COLO668 (cell line): Measurements from ENCODE around the gene SLC43A2.
A peak's percentile ranks its signal among the peaks of the same experiment; 100 is the strongest.

Experiments used
- DNase-seq: peaks from one replicate; lab custom pipeline; 2025; ENCODE audit not compliant: unreplicated experiment; lab: John Stamatoyannopoulos, UW

Gene SLC43A2

GRCh38 chr17:1643999-1644492, 15.4 kb upstream of the SLC43A2 start:
- no peak for DNase-seq

- DNase-seq = peak; percentile 86
Measured at GRCh38 chr17:1643293-1643998, 14.8 kb upstream of the SLC43A2 start.

- no peak for DNase-seq
Measured at GRCh38 chr17:1641065-1641403, 12.4 kb upstream of the SLC43A2 start.

DNA sequence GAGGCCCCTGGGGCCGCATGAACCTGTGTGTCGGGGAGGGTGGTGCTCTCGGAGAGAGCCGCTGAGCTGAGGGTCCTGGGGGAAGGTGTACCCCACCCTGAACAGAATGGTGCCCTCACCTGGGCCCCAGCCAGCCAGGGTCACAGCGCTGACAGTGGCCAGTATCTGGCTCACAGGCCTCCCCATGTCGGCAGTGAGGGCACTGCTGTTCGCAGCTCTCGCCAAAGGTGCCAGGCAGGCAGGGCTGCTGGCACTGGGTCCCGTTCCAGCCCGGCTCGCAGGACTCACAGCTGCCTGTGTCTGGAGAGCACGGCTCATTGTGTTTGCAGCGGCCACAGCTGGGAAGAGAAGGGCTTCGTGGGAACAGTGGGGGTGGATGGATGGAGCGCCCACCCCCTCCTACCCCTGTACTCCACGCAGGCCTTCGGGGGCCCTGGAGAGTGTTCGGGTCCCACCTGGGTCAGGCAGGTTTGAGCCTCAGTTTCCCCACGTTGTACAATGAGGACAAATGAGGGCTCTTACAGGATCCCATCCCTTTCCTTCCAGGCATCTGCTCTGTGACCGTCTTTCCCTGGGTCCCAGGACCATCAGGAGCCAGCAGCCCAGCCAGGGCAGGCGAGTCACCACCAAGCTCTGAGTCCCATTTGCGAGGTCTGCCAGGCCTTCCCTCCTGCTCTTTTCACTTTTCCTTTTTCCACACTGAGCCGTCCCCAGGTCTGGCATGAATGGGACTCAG, 11.9 kb upstream of the SLC43A2 start:
- peak; percentile 4 for DNase-seq

DNA sequence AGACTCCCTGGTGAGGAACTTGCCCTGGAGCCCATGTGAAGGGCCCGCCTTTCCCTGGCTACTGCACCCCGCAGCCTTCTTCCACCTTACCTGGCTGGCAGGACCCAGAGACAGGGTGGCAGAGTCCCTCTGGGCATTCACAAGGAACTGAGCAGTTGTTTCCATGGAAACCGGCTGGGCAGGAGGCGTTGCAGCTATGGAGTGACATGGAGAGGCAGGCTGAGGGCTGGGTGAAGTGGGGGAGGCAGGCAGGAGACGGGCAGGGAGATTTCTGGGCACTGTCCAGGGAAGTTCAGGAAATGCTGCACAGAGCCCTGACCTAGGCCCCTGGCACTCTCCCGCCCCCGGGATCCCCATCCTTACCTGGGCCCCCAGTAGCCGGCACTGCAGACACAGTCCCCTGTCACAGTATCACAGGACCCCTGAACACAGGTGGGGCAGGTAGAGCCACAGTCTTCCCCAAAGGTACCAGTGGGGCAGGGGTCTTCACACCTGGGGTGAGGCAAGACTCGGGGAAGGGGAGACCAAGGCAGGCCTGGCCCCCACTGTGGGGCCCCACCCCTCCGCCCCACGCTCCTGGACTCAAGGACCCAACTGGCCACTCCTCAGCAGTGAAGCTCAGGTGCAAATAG, 11.0 kb upstream of the SLC43A2 start:
- no peak for DNase-seq

- no peak for DNase-seq
Measured at GRCh38 chr17:1638624-1639300, 10.1 kb upstream of the SLC43A2 start.

GRCh38 chr17:1638171-1638590, 9.5 kb upstream of the SLC43A2 start:
- no peak for DNase-seq

DNA sequence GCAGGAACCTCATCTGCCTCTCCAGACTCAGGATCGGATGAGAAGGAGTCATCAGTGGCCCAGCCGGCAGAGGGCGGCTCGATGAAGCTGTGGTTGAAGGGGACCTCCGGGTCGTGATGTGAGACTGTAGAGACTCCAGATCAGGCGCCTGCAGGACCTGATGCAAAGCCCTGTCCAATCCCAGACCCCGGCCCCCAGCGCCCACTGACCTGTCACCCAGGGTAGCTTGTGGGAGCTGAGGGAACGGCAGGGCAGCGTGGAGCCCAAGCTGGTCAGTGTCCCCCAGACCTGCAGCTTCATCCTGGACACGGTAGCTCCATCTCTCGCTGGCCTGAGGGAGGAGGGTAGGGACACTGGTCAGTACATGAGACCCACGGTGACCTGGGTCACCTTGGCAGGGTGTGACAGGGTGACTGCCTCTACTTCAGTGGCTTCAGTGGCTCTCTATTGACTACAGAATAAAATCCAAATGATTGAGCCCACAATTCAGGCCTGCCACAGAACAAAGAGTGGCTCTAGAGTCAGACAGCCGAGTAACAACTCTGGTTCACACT, 8.2 kb upstream of the SLC43A2 start:
- no peak for DNase-seq

DNA sequence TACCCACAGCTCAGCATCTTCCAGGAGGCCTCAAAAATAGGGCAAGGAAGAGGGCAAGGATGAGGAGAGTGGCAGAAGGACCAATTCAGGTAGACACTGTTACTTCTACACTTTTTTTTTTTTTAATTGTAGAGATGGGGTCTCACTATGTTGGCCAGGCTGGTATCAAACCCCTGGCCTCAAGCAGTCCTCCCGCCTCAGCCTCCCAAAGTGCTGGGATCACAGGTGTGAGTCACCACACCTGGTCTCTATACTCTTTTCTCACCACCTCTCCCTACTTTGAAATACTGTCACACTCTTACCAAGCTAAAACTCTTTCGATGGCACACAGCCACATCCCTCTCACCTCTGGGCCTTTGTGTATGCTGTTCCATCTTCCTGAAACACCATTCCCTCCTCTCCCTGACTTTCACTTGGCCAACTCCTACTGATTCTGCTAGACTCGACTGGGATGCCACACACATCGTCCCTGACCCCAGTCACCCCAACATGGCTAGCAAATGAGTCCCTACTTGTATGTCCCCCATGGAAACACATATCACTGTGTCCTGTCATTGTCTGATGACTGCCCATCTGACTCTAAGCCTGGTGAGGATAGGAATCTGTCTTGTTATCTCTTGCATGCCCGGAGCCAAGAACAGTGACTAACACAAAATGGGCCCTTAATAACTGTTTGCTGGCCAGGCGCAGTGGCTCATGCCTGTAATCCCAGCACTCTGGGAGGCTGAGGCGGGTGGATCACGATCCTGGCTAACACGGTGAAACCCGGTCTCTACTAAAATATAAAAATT, 7.2 kb upstream of the SLC43A2 start:
- no peak for DNase-seq

GRCh38 chr17:1634841-1635650, 6.4 kb upstream of the SLC43A2 start:
- no peak for DNase-seq

GRCh38 chr17:1630662-1631061, 2.0 kb upstream of the SLC43A2 start:
- DNase-seq = no peak

DNA sequence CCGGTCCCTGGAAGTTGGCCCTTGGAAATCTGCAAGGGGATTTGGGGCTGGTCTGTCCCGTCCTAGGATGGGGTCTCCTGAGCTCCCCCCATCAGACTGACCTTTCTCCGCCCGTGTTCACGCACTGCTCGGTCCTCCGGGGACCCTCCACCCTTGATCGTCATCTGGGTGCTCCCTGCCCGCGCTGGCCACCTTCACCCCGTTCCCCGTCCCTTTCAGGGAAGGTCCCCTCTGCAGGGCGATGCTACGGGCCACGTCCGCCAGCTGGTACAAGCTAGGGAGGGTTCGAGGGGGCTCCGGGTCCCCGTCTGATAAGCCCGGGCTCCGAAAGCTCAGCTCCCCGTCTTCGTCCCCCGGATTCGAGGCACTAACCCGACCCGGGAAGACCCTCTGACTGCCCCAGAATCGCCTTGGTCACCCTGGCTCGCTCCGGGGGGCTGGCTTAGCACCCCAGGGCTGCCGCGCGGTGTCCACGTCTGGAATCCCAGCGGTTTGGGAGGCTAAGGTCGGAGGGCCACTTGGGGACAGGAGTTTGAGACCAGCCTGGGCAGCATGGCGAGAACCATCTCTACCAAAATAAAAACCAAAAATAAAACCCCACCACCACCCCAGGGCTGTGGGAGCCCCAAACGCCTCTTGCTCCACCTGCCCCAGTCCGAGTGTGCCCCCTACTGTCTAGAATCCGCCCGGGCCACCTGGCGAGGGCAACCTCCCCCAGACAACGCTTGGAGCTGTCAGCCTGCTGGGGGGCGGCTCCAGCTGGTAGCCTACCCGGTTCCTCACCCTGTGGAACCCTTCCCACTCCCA, 1.1 kb upstream of the SLC43A2 start:
- peak; percentile 36 for DNase-seq

- peak; percentile 92 for DNase-seq
Measured at GRCh38 chr17:1628856-1629503, 346 bp upstream of the SLC43A2 start.

- no peak for DNase-seq
Measured at GRCh38 chr17:1627182-1627981, 1.3 kb downstream of the SLC43A2 start.

- no peak for DNase-seq
Measured at GRCh38 chr17:1626333-1626732, 2.3 kb downstream of the SLC43A2 start.

DNA sequence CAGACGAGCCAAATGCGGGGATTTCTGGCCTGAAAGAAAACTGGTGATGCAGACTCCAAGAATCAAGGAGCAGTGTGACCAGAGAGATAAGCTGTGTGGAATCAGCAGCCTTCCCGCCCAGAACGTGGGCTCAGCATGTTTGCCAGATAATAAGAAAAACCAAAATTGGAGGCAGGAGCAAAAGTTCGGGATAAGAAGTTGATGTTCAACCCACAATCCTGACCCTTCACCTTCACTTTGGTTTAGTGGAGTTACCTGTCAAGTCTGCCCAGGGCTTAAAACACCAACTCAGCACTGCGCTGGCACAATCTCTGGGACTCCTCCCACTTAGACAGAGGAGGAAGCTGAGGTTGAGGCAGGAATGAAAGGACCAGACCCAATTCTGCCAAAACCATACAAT, 3.1 kb downstream of the SLC43A2 start:
- no peak for DNase-seq

DNA sequence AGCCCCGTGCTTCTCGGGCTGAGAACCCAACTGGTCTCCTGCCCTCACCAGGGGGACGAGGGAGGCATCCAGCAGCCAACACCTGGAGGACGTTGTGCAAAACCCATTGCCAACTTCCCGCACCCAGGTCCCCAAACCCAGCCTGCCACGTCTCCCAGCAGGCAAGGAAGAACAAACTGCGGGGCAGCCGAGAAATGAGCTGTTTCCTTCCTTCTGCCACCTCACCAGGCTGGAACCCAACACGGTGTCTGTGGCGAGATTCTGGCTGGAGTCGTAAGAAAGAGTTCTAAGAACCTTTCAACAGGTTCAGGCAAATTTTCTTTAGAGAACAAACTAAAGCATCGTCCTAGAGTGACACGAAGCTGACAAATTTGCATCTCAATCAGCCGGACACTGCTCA, 3.6 kb downstream of the SLC43A2 start:
- no peak for DNase-seq
